Bronchial epithelial cell (primary cell): ENCODE measurements around the gene COL20A1. TPM values are rescaled to one million over a fixed set of nuclear protein-coding genes. Genes with fewer than 3 reads are reported as not detected.

Source experiments
- DNase-seq: peaks from one replicate; pipeline ENCODE4 v3.0.0-alpha.2; 2010; ENCODE audit warnings: low read depth
- FAIRE-seq: peaks from 2 replicates; lab custom pipeline; 2011; peaks lifted over from hg19 to GRCh38; lab: Jason Lieb, UNC
- H3K27me3 ChIP-seq: 2 replicates; pipeline ENCODE4 v1.5.1; 2011; ENCODE audit warnings: low read length; ENCODE audit not compliant: control insufficient read depth, insufficient read depth
- H3K36me3 ChIP-seq: 2 replicates; pipeline ENCODE4 v1.5.1; 2011; ENCODE audit warnings: low read length; ENCODE audit not compliant: control insufficient read depth, insufficient read depth
- H3K4me3 ChIP-seq: 2 replicates; pipeline ENCODE4 v1.5.1; 2011; ENCODE audit warnings: mild to moderate bottlenecking, low read depth, low read length, control low read depth
- CTCF ChIP-seq: IDR thresholded peaks from 2 replicates; pipeline ENCODE4 v1.5.1; 2011; ENCODE audit warnings: mild to moderate bottlenecking, moderate library complexity, low read length, control low read depth, inconsistent platforms; ENCODE audit not compliant: insufficient read depth, severe bottlenecking
- total RNA-seq: library from RNA; depleted of rRNA; stranded (reverse); fragments of >200 nt; gene quantifications from 2 replicates; pipeline ENCODE4 v1.2.1, GENCODE V29; 2014

COL20A1 gene
- total RNA-seq, 1 donor from 2014 or later, result not detected

- Histone ChIP-seq H3K4me3 (no peak overlapping the region), H3K27me3 (peaks cover 8% of the 10 kb centered on the region), H3K36me3 (no peaks in the 10 kb centered on the region)
- TF ChIP-seq CTCF, result no peak
- DNase-seq, result no peak
- no peak for FAIRE-seq
Observed at GRCh38 chr20:63359164-63359934, 66.4 kb downstream of the COL20A1 start.

- Histone ChIP-seq H3K36me3 (no peaks in the 10 kb centered on the region), H3K27me3 (peaks cover 8% of the 10 kb centered on the region), H3K4me3 (no peak overlapping the region)
- DNase-seq (no peak), FAIRE-seq (no peak)
- TF ChIP-seq CTCF, result no peak
Observed at GRCh38 chr20:63359937-63360849, 67.2 kb downstream of the COL20A1 start.

GRCh38 chr20:63360850-63361518, 68.0 kb downstream of the COL20A1 start, which contains the start of gene CHRNA4:
TSS of gene CHRNA4 (minus strand) at chr20:63361349. CDS start at chr20:63361165, 184 bp downstream.
- TF ChIP-seq CTCF, result no peak
- Histone ChIP-seq H3K36me3 (no peaks in the 10 kb centered on the region), H3K27me3 (peaks cover 8% of the 10 kb centered on the region), H3K4me3 (no peak within 1 kb of the TSS)
- no peak for DNase-seq
- FAIRE-seq, result no peak

- peaks cover 8% of the 10 kb centered on the region for H3K27me3 ChIP-seq
- no peaks in the 10 kb centered on the region for H3K36me3 ChIP-seq
- no peak for FAIRE-seq
- DNase-seq, result no peak
- no peak for TF ChIP-seq CTCF
- no peak overlapping the region for H3K4me3 ChIP-seq
Observed at GRCh38 chr20:63361519-63362435, 68.8 kb downstream of the COL20A1 start.
